HG03460 (cell line): ENCODE data around the gene LRP1B.

Experiments
- ATAC-seq: cut with Tn5 transposase; IDR thresholded peaks from one replicate; pipeline ENCODE4 v1.9.1; 2021; ENCODE audit not compliant: unreplicated experiment

Gene LRP1B

DNA sequence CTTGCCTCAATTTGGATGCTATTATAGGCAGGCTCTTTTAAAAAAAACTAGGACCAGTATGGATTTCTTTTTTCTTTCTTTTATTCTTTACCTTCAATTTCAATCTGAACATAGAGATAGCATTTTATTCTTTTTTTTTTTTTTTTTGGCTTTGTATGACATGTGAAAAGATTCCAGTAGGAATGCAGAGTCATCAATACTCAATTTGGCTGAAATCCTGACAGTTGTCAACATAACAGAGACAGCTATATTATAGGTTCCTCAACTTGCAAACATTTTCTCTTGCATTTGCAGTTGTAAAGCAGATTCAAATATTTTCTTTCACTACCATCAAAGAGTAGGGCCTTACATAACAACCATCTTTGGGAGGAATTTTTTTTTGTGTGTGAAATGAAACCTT, 334.4 kb downstream of the LRP1B start:
- no peak for ATAC-seq

- ATAC-seq, result no peak
Observed at GRCh38 chr2:141791521-141791920, 339.3 kb downstream of the LRP1B start.

DNA sequence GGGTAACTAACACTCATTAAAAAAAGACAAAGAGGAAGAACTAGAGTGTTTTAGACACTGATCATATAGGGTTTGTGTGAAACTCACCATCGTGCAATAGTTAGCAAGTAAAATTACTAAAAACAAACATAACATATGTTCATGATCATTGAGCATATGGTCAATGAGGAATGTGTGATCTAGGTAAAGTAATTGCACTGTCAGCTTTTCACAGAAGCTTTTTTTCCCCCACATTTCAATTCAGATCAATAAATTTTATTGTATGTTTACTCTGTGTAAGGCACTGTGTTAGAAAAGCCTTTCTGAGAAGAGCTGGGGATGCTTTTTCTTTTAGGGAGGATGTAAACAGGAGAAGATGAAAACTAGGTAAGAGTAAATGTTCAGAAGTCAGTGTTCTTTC, 348.2 kb downstream of the LRP1B start:
- ATAC-seq, result no peak

DNA sequence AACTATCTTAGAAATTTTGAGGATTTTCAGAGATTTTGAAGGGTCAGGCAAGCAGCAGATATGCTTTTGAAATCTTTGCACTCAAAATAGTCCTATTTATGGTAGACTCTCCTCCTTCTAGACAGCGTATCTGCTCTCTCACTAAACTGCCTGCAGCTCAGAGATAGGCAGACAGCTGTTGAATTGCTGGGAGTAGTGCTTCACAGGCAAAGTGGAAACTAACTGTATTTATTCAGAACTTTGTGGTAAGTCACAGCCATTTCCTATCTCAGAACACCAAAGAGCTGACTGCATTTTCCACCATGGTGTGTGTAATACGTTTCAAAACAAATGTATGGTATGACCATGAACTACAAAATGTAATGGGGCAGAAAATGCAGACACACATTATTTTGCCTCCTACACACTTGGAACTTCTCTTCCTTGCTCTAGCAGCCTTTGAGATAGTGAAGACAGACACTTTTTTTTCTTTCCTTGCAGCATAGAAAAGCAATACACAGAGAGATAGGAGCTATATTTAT, 352.4 kb downstream of the LRP1B start:
- no peak for ATAC-seq

GRCh38 chr2:141770530-141770929, 360.3 kb downstream of the LRP1B start:
- no peak for ATAC-seq

- no peak for ATAC-seq
Observed at GRCh38 chr2:141767691-141768090, 363.1 kb downstream of the LRP1B start.

GRCh38 chr2:141767051-141767450, 363.8 kb downstream of the LRP1B start:
- no peak for ATAC-seq

DNA sequence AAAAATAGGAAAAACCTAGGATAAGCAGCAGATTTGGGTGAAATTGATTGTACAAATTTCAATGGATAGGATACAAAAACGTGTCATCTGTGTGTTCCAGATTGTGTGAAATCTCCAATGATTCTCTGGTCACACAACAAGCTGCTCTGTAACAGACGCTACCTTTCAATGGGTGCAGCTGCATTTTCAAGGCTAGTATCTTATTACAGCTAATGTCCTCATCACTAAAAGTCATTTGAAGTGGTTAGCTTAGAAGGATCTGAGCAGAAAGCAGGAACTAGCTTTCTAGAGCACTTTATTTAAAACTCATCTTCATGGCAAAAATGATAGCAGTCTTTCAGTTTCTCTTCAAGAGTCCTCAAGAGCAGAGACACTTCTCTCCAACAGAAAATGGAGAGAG, 364.6 kb downstream of the LRP1B start:
- no peak for ATAC-seq

DNA sequence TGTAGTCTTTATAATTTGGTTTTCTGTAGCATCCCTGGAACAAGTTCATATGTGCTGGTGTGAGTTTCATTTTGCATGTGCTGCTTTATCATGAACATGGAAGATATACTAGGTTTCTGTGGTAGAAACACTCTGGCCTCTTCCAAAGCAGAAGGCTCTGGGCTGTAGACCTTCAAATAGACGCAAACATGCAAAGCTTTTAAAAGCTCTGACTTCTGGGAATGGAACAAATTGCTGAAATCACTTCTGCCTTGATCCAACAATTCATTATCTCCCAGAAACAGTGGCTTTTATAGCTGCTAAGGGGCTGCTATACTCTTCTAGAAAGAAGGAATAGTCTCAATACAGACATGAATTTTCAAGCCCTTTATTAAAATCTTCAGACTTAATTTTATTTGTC, 382.2 kb downstream of the LRP1B start:
- ATAC-seq, result no peak

- no peak for ATAC-seq
Observed at GRCh38 chr2:141741652-141742051, 389.2 kb downstream of the LRP1B start.

DNA sequence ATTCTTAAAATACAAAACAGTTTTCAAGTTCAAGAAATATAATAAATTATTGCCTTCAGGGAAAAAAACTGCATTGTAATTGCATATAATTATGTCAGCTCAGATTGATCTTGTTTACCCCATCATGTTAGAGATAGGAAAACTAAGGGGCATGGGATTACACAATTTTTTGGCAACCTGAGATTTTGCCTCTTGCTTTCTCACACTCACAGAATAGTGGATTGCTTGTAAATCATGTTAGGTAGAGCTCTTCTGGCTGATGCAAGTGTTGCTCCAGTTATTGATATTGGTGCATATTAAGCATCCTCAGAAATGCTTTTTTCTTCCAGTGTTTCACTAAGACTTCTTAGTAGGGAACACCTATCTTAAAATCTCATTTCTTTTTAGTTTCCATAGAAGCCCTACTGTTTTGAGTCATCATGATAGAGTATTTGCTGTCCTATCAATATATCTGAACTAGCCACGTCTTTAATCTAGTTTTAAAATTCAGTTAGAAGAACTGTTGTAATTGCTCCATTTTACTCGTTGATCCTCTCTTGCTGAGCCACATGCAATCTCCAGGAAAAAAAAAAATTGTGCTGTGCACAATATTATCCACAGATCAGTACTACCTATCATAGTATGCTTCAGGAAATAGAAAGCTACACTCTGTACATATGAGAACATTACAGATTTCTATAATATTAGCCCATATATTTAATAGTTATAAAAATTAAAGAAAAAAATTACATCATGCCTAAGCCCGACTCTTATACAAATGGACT, 393.1 kb downstream of the LRP1B start:
- ATAC-seq, result no peak

GRCh38 chr2:141736466-141736865, 394.4 kb downstream of the LRP1B start:
- ATAC-seq, result no peak

- no peak for ATAC-seq
Observed at GRCh38 chr2:141728886-141729285, 401.9 kb downstream of the LRP1B start.

DNA sequence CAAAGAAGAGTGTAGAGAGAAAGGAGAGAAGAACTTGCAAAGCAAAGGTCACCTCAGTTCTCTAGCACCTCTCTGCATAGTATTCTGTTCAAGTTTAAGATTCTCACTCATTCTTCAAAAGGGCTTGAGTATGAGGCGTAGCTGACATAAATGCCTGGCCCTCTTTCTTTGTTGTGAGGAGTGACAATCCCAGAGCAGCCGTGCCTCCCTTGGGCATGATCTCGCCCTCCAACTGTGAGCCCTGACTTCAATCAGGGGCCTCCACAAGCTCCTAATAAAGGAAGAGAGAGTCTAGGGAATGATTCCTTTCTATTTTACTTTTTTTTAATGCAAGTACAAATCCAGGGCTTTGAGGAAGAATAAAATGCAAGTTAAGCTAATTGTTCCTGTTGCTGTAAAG, 402.7 kb downstream of the LRP1B start:
- ATAC-seq, result no peak

DNA sequence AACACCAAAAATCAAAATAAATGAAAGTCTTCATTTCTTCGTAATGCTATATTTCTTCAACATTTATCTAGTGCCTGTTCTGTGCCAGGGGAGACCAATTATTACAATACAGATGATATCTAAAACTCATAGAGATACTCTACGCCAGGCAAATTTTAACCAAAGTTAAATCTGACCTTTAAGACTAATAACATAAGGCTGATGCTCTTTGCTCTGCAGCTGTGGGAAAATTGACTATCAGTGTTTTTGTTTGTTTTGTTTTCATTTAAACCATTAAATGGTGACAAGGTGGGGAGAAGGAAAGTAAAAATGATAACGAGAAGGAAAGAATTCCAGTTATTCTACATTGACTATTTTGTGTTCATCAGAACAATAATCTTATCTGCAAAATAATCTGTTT, 406.4 kb downstream of the LRP1B start:
- no peak for ATAC-seq

DNA sequence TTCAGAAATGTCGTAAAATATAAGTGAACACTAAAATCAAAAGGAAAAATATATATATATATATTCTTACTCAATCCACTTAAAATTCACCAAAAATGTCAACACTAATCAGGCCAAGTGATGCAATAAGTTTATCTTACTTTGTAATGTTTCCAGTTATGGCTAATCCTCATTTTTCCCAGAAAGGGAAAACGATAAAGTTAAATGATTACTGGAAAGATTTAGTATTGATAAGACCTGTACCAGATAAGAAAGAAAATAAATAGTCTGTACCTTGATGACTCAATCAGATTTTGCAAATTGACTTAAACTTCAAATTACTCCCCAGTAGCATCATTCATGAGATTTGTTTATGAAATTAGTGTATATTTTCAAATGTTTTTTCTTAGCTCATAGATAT, 407.0 kb downstream of the LRP1B start:
- no peak for ATAC-seq

DNA sequence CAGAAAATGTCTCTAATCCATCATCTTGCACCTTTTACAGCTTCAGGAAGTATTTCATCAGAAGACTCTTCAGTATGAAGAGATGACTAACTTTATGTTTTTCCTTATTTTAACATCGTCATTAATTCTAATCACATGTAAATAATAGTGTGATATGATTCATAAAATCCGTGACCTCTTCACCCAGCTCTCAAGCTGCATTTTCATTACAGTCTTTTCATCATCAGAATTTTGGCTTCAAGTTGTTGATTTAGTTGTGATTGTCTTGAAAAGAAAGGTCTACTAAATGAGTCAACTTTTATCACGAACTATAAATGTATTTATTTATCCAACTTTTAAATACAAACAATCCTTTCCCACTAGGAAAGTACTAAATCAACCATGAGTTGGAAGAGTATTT, 410.3 kb downstream of the LRP1B start:
- ATAC-seq, result no peak

DNA sequence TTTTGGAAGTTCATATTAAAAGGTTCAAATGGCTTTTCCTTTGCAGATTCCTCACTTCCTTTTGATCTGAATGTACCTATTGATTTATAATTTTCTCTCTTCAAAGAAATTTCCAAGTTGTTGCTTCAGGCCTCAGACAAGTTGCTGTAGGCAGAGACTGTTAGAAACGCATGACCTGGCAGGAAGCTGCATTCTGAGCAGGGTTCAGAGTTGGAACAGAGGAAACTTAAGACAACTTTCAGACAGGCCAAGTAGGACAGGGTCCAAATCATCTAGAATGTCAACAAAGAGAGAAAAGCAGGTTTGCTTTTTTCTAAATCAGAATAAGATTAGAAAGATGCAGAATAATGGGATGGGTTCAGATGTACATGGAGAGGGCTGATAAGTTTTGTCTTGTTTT, 416.3 kb downstream of the LRP1B start:
- ATAC-seq, result no peak

- ATAC-seq, result no peak
Observed at GRCh38 chr2:141711627-141712026, 419.2 kb downstream of the LRP1B start.

- ATAC-seq, result no peak
Observed at GRCh38 chr2:141710589-141711239, 420.1 kb downstream of the LRP1B start.

DNA sequence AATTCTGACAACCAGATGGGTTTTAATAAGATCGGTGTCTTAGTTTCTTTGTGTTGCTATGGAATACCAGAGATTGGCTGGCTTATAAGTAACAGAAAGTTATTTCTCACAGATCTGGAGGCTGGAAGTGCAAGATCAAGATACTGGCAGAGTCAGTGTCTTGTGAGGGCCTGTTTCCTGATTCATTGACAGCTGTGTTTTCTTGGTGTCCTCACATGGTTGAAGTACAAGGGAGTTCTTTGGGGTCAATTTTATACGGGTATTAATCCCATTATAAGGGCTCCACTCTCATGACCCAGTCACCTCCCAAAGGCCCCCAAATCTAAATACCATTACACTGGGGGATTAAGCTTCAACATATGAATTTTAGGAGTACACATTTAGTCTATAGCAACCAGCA, 421.1 kb downstream of the LRP1B start:
- no peak for ATAC-seq

DNA sequence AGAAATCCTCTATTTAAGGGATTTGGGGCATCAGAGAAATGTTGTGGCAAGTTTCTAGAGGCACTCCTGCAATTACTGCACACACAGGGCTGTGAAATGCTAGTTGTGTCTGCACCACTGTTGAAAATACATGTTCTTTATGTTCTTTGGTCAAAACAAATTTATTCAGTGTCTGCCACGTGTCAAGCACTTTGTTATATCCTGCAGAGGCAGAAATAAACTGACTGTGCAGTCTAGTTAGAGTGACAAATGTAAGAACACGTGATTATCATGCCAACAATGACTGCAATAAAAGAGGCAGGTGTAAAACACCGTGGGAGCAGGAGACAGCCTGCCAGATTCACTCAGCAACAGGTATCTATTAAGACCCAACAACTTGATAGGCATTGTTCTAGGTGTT, 423.3 kb downstream of the LRP1B start:
- ATAC-seq, result no peak

DNA sequence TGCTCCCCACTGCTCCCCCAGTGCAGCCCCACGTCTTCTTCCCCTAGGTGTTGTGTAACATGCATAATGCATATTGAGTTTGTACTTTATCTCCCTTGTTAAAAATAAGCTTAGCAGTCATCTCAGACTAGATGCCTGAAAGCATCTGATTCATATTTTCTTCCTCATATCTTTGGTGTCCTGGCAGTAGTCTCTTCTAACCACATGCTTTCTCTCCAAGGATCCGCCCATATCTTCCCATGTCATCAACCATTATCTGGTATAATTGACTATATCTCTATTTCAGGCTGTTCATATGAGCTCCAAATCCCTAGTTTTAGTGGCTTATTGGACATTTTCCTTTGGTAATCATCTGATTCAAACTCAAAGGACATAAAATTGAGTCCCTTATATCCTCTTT, 426.3 kb downstream of the LRP1B start:
- no peak for ATAC-seq
